ENCODE results near the gene CLEC2B.

The CLEC2B gene

GRCh38 chr12:9868311-9868801, 798 bp downstream of the CLEC2B start:
- H3K9ac ChIP-seq (ENCODE audit: low read depth, low read length): no peak overlapping the region
- H3K9me3 ChIP-seq (ENCODE audit: control insufficient read depth, insufficient read depth, low read length): no peaks in the 10 kb centered on the region
- H3K36me3 ChIP-seq (ENCODE audit: control insufficient read depth, insufficient read depth, low read length): no peaks in the 10 kb centered on the region
- peaks cover 9% of the 10 kb centered on the region for H3K4me1 ChIP-seq (ENCODE audit: control insufficient read depth, insufficient read depth, low read length)
- no peaks in the 10 kb centered on the region for H3K27me3 ChIP-seq (ENCODE audit: control insufficient read depth, insufficient read depth, low read length)
- no peak overlapping the region for H3K4me3 ChIP-seq (ENCODE audit: low read depth, low read length)

GRCh38 chr12:9867531-9867930, 1.6 kb downstream of the CLEC2B start:
- H3K9ac ChIP-seq (ENCODE audit: low read depth, low read length): no peak overlapping the region
- H3K27me3 ChIP-seq (ENCODE audit: control insufficient read depth, insufficient read depth, low read length): no peaks in the 10 kb centered on the region
- H3K9me3 ChIP-seq (ENCODE audit: control insufficient read depth, insufficient read depth, low read length): no peaks in the 10 kb centered on the region
- peaks cover 9% of the 10 kb centered on the region for H3K4me1 ChIP-seq (ENCODE audit: control insufficient read depth, insufficient read depth, low read length)
- H3K36me3 ChIP-seq (ENCODE audit: control insufficient read depth, insufficient read depth, low read length): no peaks in the 10 kb centered on the region
- H3K4me3 ChIP-seq (ENCODE audit: low read depth, low read length): no peak overlapping the region

- Histone ChIP-seq H3K4me1 (ENCODE audit: control insufficient read depth, insufficient read depth, low read length) (peaks cover 9% of the 10 kb centered on the region), H3K9ac (ENCODE audit: low read depth, low read length) (no peak overlapping the region), H3K27me3 (ENCODE audit: control insufficient read depth, insufficient read depth, low read length) (no peaks in the 10 kb centered on the region), H3K9me3 (ENCODE audit: control insufficient read depth, insufficient read depth, low read length) (no peaks in the 10 kb centered on the region), H3K36me3 (ENCODE audit: control insufficient read depth, insufficient read depth, low read length) (no peaks in the 10 kb centered on the region), H3K4me3 (ENCODE audit: low read depth, low read length) (no peak overlapping the region)
Observed at GRCh38 chr12:9866860-9867269, 2.3 kb downstream of the CLEC2B start.

- Histone ChIP-seq H3K27me3 (ENCODE audit: control insufficient read depth, insufficient read depth, low read length) (no peaks in the 10 kb centered on the region), H3K4me1 (ENCODE audit: control insufficient read depth, insufficient read depth, low read length) (peaks cover 9% of the 10 kb centered on the region), H3K36me3 (ENCODE audit: control insufficient read depth, insufficient read depth, low read length) (no peaks in the 10 kb centered on the region), H3K9ac (ENCODE audit: low read depth, low read length) (no peak overlapping the region), H3K9me3 (ENCODE audit: control insufficient read depth, insufficient read depth, low read length) (no peaks in the 10 kb centered on the region), H3K4me3 (ENCODE audit: low read depth, low read length) (no peak overlapping the region)
Observed at GRCh38 chr12:9864913-9865675, 4.1 kb downstream of the CLEC2B start.

- Histone ChIP-seq H3K4me1 (ENCODE audit: control insufficient read depth, insufficient read depth, low read length) (no peaks in the 10 kb centered on the region), H3K9me3 (ENCODE audit: control insufficient read depth, insufficient read depth, low read length) (no peaks in the 10 kb centered on the region)
Observed at GRCh38 chr12:9858135-9858534, 11.0 kb downstream of the CLEC2B start.

GRCh38 chr12:9856894-9857293, 12.3 kb downstream of the CLEC2B start:
- no peaks in the 10 kb centered on the region for H3K9me3 ChIP-seq (ENCODE audit: control insufficient read depth, insufficient read depth, low read length)
- no peaks in the 10 kb centered on the region for H3K36me3 ChIP-seq (ENCODE audit: control insufficient read depth, insufficient read depth, low read length)
- no peak overlapping the region for H3K4me3 ChIP-seq (ENCODE audit: low read depth, low read length)
- no peak overlapping the region for H3K9ac ChIP-seq (ENCODE audit: low read depth, low read length)
- no peaks in the 10 kb centered on the region for H3K4me1 ChIP-seq (ENCODE audit: control insufficient read depth, insufficient read depth, low read length)
- no peaks in the 10 kb centered on the region for H3K27me3 ChIP-seq (ENCODE audit: control insufficient read depth, insufficient read depth, low read length)

More at GRCh38 chr12:9858135-9858534, 11.0 kb downstream of the CLEC2B start:
- no peak overlapping the region for H3K4me3 ChIP-seq (ENCODE audit: low read depth, low read length)
- no peak overlapping the region for H3K9ac ChIP-seq (ENCODE audit: low read depth, low read length)
- no peaks in the 10 kb centered on the region for H3K27me3 ChIP-seq (ENCODE audit: control insufficient read depth, insufficient read depth, low read length)
- no peaks in the 10 kb centered on the region for H3K36me3 ChIP-seq (ENCODE audit: control insufficient read depth, insufficient read depth, low read length)

GRCh38 chr12:9856151-9856550, 13.0 kb downstream of the CLEC2B start:
- Histone ChIP-seq H3K4me1 (ENCODE audit: control insufficient read depth, insufficient read depth, low read length) (no peaks in the 10 kb centered on the region), H3K9ac (ENCODE audit: low read depth, low read length) (no peak overlapping the region), H3K36me3 (ENCODE audit: control insufficient read depth, insufficient read depth, low read length) (no peaks in the 10 kb centered on the region), H3K27me3 (ENCODE audit: control insufficient read depth, insufficient read depth, low read length) (no peaks in the 10 kb centered on the region), H3K4me3 (ENCODE audit: low read depth, low read length) (no peak overlapping the region), H3K9me3 (ENCODE audit: control insufficient read depth, insufficient read depth, low read length) (no peaks in the 10 kb centered on the region)

GRCh38 chr12:9851927-9852326, 17.2 kb downstream of the CLEC2B start:
- Histone ChIP-seq H3K9ac (ENCODE audit: low read depth, low read length) (no peak overlapping the region), H3K4me3 (ENCODE audit: low read depth, low read length) (no peak overlapping the region), H3K9me3 (ENCODE audit: control insufficient read depth, insufficient read depth, low read length) (no peaks in the 10 kb centered on the region), H3K36me3 (ENCODE audit: control insufficient read depth, insufficient read depth, low read length) (no peaks in the 10 kb centered on the region), H3K27me3 (ENCODE audit: control insufficient read depth, insufficient read depth, low read length) (no peaks in the 10 kb centered on the region), H3K4me1 (ENCODE audit: control insufficient read depth, insufficient read depth, low read length) (no peaks in the 10 kb centered on the region)

GRCh38 chr12:9851050-9851449, 18.1 kb downstream of the CLEC2B start:
- Histone ChIP-seq H3K9ac (ENCODE audit: low read depth, low read length) (no peak overlapping the region), H3K4me1 (ENCODE audit: control insufficient read depth, insufficient read depth, low read length) (no peaks in the 10 kb centered on the region), H3K4me3 (ENCODE audit: low read depth, low read length) (no peak overlapping the region), H3K9me3 (ENCODE audit: control insufficient read depth, insufficient read depth, low read length) (no peaks in the 10 kb centered on the region), H3K27me3 (ENCODE audit: control insufficient read depth, insufficient read depth, low read length) (no peaks in the 10 kb centered on the region), H3K36me3 (ENCODE audit: control insufficient read depth, insufficient read depth, low read length) (no peaks in the 10 kb centered on the region)

- no peaks in the 10 kb centered on the region for H3K9me3 ChIP-seq (ENCODE audit: control insufficient read depth, insufficient read depth, low read length)
- H3K27me3 ChIP-seq (ENCODE audit: control insufficient read depth, insufficient read depth, low read length): no peaks in the 10 kb centered on the region
- H3K9ac ChIP-seq (ENCODE audit: low read depth, low read length): no peak overlapping the region
- no peaks in the 10 kb centered on the region for H3K36me3 ChIP-seq (ENCODE audit: control insufficient read depth, insufficient read depth, low read length)
- H3K4me3 ChIP-seq (ENCODE audit: low read depth, low read length): no peak overlapping the region
- H3K4me1 ChIP-seq (ENCODE audit: control insufficient read depth, insufficient read depth, low read length): no peaks in the 10 kb centered on the region
Observed at GRCh38 chr12:9848899-9849298, 20.3 kb downstream of the CLEC2B start.

GRCh38 chr12:9843407-9843806, 25.7 kb downstream of the CLEC2B start:
- H3K36me3 ChIP-seq (ENCODE audit: control insufficient read depth, insufficient read depth, low read length): no peaks in the 10 kb centered on the region
- H3K9ac ChIP-seq (ENCODE audit: low read depth, low read length): no peak overlapping the region
- no peaks in the 10 kb centered on the region for H3K4me1 ChIP-seq (ENCODE audit: control insufficient read depth, insufficient read depth, low read length)

GRCh38 chr12:9831720-9832119, 37.4 kb downstream of the CLEC2B start:
- no peaks in the 10 kb centered on the region for H3K27me3 ChIP-seq (ENCODE audit: control insufficient read depth, insufficient read depth, low read length)
- H3K9ac ChIP-seq (ENCODE audit: low read depth, low read length): no peak overlapping the region
- H3K4me1 ChIP-seq (ENCODE audit: control insufficient read depth, insufficient read depth, low read length): no peaks in the 10 kb centered on the region
- H3K4me3 ChIP-seq (ENCODE audit: low read depth, low read length): no peak overlapping the region
- H3K9me3 ChIP-seq (ENCODE audit: control insufficient read depth, insufficient read depth, low read length): no peaks in the 10 kb centered on the region
- no peaks in the 10 kb centered on the region for H3K36me3 ChIP-seq (ENCODE audit: control insufficient read depth, insufficient read depth, low read length)

More at GRCh38 chr12:9843407-9843806, 25.7 kb downstream of the CLEC2B start:
- no peaks in the 10 kb centered on the region for H3K27me3 ChIP-seq (ENCODE audit: control insufficient read depth, insufficient read depth, low read length)
- no peak overlapping the region for H3K4me3 ChIP-seq (ENCODE audit: low read depth, low read length)
- no peaks in the 10 kb centered on the region for H3K9me3 ChIP-seq (ENCODE audit: control insufficient read depth, insufficient read depth, low read length)

Measured in iPS-15b (cell line).